T-helper 2 cell (primary cell): Measurements from ENCODE around the gene RELT.
A peak's percentile ranks its signal among the peaks of the same experiment; 100 is the strongest.

ENCODE experiments used
- DNase-seq, 5 experiments: peaks; one replicate each; pipeline versions ENCODE4 v3.0.0 to v3.0.0-alpha.2; 2012 to 2022
- total RNA-seq, 2 donors: gene quantifications; one replicate each; lab custom pipeline; 2026; lab: John Stamatoyannopoulos, UW

The RELT gene
- total RNA-seq: 96.7 to 331 reads per million in 2 donors

GRCh38 chr11:73376160-73376802, at the start of gene RELT:
RELT (plus strand) TSS chr11:73376399; CDS start chr11:73389137, 12,738 bp downstream.
- DNase-seq: peak; percentile 87 to 95 (median 92)

DNA sequence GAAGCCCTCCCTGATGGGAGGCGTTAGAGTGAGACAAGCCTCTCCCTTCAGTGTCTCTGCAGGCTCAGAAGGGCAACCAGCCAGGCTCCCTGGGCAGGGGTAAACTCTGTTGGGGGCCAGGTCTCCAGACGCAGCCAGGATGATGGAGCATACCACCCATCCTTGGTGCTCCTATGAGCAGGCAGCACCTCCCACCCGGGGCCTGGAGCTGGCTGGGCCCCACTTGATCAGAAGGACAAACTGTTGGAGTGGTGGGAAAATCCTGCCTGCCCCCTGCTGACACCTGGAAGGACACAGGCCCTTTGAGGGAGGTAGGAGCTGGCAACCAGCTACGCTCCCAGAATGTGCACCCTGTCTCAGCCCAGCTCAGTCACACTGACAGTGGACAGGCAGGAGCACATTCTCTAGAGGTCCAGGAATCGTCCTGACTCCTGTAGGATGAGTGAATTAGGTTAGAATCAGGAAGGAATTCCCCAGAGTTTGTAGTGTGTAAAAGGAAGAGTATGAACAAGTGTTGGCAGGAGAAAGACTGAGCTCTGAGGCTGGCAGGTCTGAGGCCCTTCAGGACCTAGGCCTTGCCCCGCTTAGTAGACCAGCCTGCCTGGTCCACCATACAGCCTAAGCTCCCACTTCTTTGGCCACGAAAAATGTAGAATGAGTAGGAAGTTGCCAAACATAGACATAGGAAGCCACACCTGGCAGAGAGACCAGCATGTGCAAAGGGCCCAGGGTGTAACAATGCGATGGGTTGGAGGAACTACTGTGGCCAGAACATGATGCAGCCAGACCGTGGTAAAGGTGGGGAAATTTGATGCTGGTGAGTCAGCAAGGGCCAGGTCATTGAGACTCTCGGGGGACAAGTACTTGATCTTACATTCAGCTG, 49.0 kb upstream of the RELT start:
- DNase-seq: no peak

DNA sequence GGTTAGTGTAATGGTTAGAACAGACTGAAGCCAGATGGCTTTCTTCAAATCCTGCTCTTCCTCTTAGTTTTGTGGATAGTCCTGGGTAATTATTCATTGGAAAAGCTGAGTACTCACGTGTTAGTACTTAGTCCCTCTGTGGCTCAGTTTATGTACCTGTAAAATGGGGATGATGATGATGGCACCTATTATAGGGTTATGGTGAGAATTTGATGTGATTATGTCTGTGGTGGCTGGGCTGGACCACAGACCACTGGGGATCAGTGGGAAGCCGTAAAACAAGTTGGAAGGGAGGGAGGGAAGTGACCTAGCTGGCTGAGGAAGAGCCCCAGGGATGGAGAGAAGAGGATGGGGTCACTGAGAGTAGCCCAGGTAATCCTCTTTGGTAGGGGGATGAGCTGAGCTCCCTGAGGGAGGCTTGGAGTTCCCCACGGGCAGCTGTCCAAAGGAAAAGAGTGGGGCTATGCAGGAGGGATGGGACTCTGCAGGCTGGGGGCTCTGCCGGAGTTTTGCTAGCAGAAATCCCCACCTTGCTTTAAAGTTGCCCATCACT, 48.3 kb upstream of the RELT start:
- DNase-seq: no peak

GRCh38 chr11:73330569-73331093, 45.6 kb upstream of the RELT start:
- no peak for DNase-seq

DNA sequence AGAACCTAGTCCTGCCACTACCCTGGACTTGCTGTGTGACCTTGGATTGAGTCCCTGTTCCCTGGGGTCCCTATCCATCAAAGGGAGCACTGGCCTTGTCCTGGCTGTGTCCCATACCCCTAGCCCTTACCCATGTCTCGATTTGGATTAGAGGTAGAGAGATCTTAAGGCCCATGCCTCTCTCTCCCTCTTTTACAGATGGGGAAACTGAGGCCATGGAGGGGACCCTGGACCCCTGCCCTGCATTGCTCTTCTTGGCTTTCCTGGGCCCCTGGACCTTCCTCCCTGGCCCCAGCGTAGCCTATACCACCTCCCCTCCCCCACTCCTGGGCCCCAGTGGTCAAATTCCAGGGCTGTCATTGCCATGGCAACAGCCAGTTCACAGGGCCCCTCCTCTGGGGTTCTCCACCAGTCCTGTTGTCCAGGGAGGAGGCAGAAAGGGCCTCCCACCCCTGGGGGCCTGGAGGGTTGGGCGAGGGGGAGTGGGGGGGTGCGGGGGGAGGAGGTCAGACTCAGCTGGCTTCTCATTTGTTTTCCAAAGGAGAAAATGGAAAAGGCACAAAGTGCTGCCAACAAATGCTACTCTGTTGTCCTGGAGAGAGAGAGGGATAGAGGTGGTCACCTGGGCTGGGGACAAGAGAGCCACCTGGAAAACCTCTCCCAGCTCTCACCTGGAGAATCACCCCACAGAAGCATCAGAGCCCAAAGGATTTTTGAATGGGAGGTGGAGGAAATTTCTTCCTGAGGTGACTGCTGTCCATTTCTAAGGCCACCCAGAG, 44.9 kb upstream of the RELT start:
- no peak for DNase-seq

DNA sequence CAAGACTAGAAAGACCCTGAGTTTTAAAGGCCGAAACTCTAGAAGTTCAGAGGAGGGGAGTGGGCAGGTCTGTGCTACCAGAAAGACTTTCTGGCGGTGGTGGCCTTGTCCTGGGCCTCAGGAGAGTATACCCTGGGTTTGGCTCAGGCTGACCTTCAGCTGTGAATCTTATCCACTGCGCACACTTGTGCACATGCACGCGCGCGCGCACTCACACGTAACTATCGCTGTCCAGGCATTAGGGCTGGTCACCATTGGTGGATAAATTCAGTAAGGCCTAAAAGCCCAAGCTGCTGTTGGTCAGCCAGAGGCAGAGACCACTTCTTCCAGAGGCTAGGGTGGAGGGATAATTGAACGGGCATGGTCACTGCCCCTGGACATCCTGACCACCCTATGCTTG, 43.0 kb upstream of the RELT start:
- no peak for DNase-seq

- no peak for DNase-seq
These were observed 42.4 kb upstream of the RELT start for GRCh38 chr11:73333640-73334383.

DNA sequence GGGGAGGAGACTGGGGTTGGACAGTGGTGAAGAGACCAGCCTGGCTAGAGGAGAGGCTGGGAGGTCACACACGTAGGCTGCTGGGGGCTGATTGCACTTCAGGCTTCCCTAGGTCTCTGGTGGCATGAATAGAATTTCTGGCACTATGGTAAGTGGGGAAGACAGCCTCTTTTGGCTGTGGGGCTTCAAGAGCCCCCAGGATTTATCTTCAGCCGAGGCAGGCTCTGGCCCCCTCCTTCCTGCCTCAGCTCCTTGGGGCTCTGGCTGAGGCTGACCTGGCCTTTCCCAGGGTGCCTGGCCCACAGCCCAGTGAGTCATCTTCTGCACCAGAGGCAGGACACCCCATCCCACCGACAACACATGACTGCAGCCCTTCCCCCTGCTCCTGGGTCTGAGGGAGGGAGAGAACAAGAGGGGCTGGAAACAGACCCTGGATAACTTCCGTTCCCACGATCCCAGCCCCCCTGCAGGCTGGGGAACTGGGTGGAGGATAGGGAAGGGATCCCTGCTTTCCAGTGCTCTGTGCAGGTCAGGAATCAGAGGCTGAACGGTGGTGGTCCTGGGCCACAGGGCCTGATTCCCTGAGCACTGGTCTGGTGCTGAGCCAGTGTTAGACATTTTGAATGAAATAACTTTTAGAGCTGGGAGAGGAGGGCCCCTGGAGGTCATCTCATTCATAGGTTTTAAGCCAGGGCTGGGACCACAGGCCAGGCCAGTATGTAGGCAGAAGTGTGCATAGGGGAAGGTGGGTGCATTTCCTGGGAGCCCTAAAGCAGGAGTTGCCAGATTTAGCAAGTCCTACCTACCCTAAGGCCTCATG, 41.6 kb upstream of the RELT start:
- no peak for DNase-seq

DNA sequence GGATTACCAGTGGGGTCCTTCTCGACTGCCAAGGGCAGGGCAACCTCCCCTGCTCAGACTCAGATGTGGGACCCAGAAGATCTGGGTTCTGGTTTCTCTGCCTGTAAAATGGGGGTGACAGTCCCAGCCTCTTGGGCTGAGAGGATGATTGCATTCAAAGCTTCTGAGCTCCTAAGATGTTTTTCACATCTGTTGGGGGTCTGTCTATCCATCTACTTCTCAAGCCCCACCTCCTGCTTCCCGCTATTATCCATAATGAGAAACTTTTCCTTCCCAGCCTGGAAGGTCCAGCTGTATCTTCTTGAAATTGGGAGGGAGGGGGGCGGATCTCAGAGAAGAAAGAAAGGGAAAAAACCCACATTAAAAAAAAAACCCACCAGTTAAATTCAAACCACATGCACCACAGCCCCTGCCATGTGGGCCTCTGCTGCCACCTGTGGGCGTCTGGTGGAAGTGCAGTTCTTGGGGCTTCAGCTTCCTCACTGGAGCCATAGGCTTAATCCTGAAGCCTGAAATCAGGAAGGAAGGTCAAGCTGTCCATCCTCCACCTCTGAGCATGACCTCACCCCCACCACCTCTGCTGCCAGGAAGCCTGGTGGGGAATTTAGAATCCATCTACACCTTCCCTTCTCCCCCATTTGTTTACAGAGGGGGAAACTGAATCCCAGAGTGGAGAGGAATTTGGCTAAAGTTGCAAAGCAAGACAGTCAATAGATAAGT, 40.8 kb upstream of the RELT start:
- peak; percentile 52 to 70 (median 68) for DNase-seq

DNA sequence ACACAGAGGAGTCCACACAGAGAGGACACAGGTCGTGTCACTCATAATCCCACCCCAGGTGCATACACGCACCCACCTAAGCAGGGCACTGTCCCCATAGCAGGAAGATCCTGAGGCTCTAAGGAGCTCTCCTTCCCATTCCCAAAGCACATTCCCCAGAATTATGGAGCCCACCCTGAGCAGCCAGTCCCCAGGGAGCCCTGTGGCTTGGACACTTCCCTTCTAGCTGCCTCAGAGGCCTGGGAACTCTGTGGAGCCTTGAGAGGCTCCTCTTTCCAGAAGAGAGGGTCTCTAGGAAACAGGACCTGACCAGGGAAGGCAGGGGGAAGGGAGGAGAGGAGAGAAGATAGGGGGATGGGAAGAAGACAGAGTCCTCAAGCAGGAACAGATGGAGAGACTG, 38.4 kb upstream of the RELT start:
- DNase-seq: no peak

DNA sequence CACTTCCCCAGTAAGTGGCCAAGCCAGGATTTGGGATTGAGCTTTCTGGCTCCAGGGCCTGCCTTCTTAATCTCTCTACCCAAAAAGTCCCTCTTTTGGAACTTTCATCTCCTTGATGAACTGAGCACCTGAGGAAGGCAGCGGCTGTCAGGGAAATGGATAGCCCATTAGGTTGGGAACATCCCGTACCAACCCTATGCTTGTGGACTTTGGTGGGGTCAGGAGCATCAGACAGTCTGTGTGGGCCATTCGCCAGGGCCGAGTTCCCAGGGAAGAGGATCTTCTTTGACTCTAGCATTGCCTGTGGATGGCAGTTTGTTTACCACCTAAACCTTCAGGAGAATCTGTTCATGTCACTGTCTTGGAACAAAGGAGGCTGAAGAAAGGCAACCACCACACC, 37.9 kb upstream of the RELT start:
- DNase-seq: no peak

DNA sequence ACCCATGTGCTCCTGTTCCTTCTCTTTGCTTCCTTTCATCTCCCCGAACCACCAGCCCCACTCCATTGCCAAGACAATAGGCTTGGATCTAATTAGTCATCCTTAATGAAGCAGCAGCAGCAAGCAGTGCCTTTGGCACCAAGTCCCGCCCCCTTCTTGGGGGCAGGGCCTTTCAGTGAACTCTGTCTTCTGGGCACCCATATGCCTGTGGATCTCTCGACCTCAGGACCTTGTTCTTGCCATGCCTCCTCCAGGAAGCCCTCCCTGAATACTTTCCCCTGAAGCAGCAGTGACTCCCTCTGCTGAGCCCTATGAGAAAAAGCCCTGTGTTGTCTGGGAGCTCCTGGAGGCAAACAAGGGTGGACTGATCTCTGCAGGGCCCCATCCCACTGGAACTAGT, 36.0 kb upstream of the RELT start:
- no peak for DNase-seq

GRCh38 chr11:73342633-73343032, 33.6 kb upstream of the RELT start:
- no peak for DNase-seq

DNA sequence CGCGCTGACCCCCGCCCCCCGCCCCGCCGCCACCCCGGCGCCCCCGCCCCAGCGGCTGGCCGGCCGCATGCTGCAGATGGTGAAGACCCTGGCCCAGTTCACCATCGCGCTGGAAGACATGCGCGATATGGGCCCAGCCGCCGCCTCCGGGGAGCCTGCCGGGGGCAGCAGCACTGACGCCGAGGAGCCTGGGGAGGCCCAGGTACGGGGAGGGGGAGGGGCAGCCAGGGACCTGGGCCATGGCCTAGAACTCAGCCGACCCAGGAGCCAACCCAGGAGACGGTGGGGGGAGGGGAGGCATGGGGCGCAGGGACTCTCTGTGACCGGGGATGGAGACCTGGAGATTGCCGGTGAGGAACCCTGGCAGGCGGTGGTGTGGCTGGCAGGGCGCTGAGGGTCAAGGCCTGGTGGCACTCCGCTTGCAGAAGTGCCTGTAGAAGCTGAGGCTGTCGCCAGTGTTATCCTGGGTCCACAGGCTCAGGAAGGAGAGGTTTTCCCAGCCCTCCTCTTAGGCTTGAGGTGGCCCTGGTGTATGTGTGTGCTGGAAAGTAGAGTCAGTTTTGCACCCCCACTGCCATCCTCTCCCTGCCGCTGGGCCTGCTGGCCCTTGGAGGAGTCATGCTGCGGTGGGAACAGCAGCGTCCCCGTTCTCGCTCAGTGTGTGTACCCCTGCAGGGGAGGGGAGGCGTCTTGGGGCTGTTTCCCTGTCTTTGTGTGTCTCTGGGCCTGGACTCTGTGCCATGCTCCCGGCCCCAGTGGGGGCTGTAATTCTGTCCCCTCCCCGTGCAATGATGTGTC, 32.9 kb upstream of the RELT start:
- DNase-seq: no peak

DNA sequence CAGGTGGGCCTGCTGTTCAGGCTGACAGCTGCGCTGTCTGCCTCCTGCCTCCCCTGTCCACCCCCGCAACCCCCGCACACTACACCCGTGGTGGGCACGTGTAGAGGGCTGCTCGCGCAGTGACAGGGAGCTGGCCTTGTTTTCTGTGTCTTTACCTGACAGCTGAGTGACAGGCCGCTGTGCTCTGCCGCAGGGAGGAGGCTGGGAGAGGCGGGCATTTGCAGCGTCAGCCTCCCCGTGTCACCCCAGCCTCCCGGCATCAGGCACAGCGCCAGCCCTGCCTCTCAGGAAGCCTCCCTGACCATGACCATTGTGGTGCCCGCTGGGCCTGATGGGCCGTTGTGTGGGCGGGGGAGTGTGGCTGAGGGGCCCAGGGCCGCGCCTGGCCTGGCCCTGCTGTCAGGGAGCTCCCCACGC, 32.0 kb upstream of the RELT start:
- no peak for DNase-seq

DNA sequence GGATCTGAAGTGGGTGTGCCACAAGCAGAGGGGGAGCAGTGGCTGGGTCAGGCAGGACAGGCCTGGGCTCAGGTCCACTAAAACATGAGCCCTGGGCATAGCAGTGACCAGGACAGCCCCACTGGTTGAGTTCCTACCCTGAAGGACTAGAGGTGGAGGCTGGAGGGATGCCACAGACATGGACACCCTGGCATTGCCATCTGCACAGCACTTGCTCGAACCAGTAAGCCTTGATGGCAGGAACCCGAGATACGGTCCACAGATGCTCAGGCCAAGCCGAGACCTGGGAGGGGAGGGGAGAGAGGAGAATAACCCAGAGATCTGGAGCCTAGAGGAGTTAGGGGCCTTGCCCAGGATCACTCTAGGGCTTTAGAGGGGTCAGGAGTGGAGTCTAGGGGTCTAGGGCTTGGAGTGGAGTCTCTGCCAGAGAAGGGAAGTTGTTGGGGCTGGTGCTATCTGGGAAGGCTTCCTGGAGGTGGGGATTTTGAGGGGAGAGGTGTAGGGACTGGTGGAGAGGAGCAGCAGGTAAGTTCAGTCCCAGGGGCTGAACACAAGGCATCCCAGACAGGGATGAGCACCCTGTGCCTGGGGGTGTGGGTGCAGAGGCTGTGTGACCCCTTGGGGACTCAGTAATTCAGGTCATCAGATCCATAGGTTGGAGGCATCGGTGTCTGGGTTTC, 30.6 kb upstream of the RELT start:
- no peak for DNase-seq

DNA sequence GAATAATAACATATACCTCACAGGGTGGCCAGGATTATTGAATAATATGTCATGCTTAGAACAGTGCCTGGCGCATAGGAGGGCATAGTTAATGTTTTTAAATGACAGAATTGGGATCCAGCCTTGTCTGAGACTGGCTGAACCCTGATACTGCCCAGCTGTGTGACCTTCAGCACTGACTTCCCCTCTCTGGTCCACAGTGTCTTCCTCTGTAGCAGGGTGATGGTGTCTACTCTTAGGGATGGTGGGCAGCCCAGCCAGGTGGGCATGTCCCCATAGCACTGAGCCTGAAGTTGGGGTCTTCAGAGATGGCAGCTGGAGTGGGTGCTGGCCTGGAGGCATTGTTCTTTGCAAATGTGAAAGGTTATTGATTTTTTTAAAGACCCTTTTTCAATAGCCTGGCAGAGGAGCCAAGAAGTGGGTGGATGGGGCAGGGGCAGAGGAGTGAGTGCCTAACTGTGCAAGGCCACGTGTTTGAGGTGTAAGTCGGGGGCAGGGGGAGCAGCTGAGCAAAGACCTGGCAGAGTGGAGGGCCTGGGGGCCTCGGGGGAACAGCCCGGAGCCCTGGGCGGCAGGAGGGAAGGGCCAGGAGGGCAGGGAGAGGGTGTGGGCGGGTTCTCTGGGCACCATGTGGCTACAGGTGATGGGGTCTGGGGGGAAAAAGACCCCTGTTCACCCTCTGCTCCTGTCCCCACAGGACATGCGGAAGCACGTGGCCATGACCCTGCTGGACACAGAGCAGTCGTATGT, 29.8 kb upstream of the RELT start:
- DNase-seq: no peak

DNA sequence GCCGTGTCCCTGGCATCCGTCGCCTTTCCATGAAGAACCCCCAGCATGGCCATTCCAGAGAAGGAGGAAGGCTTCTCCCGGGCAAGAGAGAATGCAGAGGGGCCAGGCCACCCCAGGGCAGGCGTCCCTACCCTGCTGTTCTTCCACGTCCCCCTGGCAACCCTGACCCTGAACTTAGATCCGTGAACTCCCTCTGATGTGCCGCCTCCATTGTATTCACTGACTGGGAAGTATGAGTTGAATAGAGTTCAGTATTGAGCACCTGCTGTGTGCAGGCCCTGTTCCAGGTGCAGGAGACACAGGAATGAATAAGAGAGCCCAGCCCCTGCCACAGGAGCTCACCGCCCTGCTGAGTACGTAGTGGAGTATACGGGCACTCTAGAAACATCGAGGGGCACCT, 29.1 kb upstream of the RELT start:
- no peak for DNase-seq
